DOHH2 (cell line): ENCODE data around the gene DNAJB6.

ENCODE experiments used
- H3F3A ChIP-seq: fragments of 200-600 bp; sonication (generic), shearing (Covaris generic); 2 replicates; pipeline ENCODE4 v1.6.0; 2016; ENCODE audit warnings: antibody characterized with exemption, mild to moderate bottlenecking; ENCODE audit not compliant: control insufficient read depth, insufficient read depth
- H3K27ac ChIP-seq: fragments of 200-600 bp; sonication (generic); 2 replicates; pipeline ENCODE4 v1.5.1; 2014; ENCODE audit warnings: low read depth, mild to moderate bottlenecking, low read length, moderate library complexity
- H3K27me3 ChIP-seq: fragments of 200-600 bp; sonication (generic); 2 replicates; pipeline ENCODE4 v1.6.1; 2014; ENCODE audit warnings: mild to moderate bottlenecking, low read length, mixed read lengths; ENCODE audit not compliant: control insufficient read depth
- H3K36me3 ChIP-seq: fragments of 200-600 bp; sonication (generic); 2 replicates; pipeline ENCODE4 v1.6.1; 2014; ENCODE audit warnings: mild to moderate bottlenecking, low read length, moderate library complexity, mixed read lengths; ENCODE audit not compliant: control insufficient read depth
- H3K4me1 ChIP-seq: fragments of 200-600 bp; sonication (generic); 2 replicates; pipeline ENCODE4 v1.6.1; 2014; ENCODE audit warnings: mild to moderate bottlenecking, low read length, mixed read lengths; ENCODE audit not compliant: control insufficient read depth
- H3K4me2 ChIP-seq: fragments of 200-600 bp; sonication (generic); 2 replicates; pipeline ENCODE4 v1.6.0; 2014; ENCODE audit warnings: mild to moderate bottlenecking, low read length, moderate library complexity
- H3K4me3 ChIP-seq: fragments of 200-600 bp; sonication (generic); 2 replicates; pipeline ENCODE4 v1.5.1; 2014; ENCODE audit warnings: mild to moderate bottlenecking, low read length, mixed read lengths
- H3K79me2 ChIP-seq: fragments of 200-600 bp; sonication (generic); 2 replicates; pipeline ENCODE4 v1.6.1; 2014; ENCODE audit warnings: mild to moderate bottlenecking, low read length, mixed read lengths; ENCODE audit not compliant: control insufficient read depth
- H3K9me2 ChIP-seq: fragments of 200-600 bp; sonication (generic); replicated peaks from 2 replicates; pipeline ENCODE4 v1.6.1; 2014; ENCODE audit warnings: mild to moderate bottlenecking, low read length, mixed read lengths; ENCODE audit not compliant: control insufficient read depth
- H3K9me3 ChIP-seq: fragments of 200-600 bp; sonication (generic); 2 replicates; pipeline ENCODE4 v1.6.1; 2014; ENCODE audit warnings: antibody characterized with exemption, low read length, mixed read lengths; ENCODE audit not compliant: control insufficient read depth, insufficient read depth
- H4K20me1 ChIP-seq: fragments of 200-600 bp; sonication (generic); 2 replicates; pipeline ENCODE4 v1.6.0; 2014; ENCODE audit warnings: low read depth, mild to moderate bottlenecking, antibody characterized with exemption, low read length, moderate library complexity; ENCODE audit not compliant: control insufficient read depth, insufficient read depth
- CTCF ChIP-seq: fragments of 200-600 bp; sonication (generic); IDR thresholded peaks from one replicate; pipeline ENCODE4 v1.5.1; 2014; ENCODE audit warnings: antibody characterized with exemption, mild to moderate bottlenecking, low read depth, low read length; ENCODE audit not compliant: poor library complexity, severe bottlenecking
- EZH2phosphoT487 ChIP-seq: fragments of 200-600 bp; sonication (generic); IDR thresholded peaks from 2 replicates; pipeline ENCODE4 v1.6.1; 2017; ENCODE audit warnings: borderline replicate concordance, mild to moderate bottlenecking, antibody characterized with exemption, low read length, moderate library complexity, mixed read lengths

The DNAJB6 gene

GRCh38 chr7:157462419-157462771 is 125.6 kb downstream of the DNAJB6 start:
- Histone ChIP-seq H3K36me3 (no peaks in the 10 kb centered on the region), H3K27ac (no peak overlapping the region), H3K79me2 (no peaks in the 10 kb centered on the region), H3K4me3 (no peak overlapping the region), H3K9me2 (no peaks in the 10 kb centered on the region), H3K9me3 (no peaks in the 10 kb centered on the region), H3F3A (no peaks in the 10 kb centered on the region), H4K20me1 (no peaks in the 10 kb centered on the region), H3K27me3 (no peaks in the 10 kb centered on the region), H3K4me2 (no peak overlapping the region), H3K4me1 (no peaks in the 10 kb centered on the region)
- TF ChIP-seq EZH2phosphoT487 (no peak), CTCF (no peak)

GRCh38 chr7:157462840-157463239 is 126.0 kb downstream of the DNAJB6 start:
- no peaks in the 10 kb centered on the region for H3K79me2 ChIP-seq
- H3K36me3 ChIP-seq, result no peaks in the 10 kb centered on the region
- no peaks in the 10 kb centered on the region for H3K9me3 ChIP-seq
- no peak for TF ChIP-seq EZH2phosphoT487
- TF ChIP-seq CTCF, result no peak
- no peak overlapping the region for H3K27ac ChIP-seq
- H3K4me2 ChIP-seq, result no peak overlapping the region
- H3K4me3 ChIP-seq, result no peak overlapping the region
- no peaks in the 10 kb centered on the region for H3K9me2 ChIP-seq
- no peaks in the 10 kb centered on the region for H4K20me1 ChIP-seq
- no peaks in the 10 kb centered on the region for H3F3A ChIP-seq
- no peaks in the 10 kb centered on the region for H3K4me1 ChIP-seq
- no peaks in the 10 kb centered on the region for H3K27me3 ChIP-seq

GRCh38 chr7:157463245-157463644 is 126.4 kb downstream of the DNAJB6 start:
- H3K9me2 ChIP-seq, result no peaks in the 10 kb centered on the region
- H3K27ac ChIP-seq, result no peak overlapping the region
- no peaks in the 10 kb centered on the region for H3K27me3 ChIP-seq
- H3K79me2 ChIP-seq, result no peaks in the 10 kb centered on the region
- no peak overlapping the region for H3K4me2 ChIP-seq
- H4K20me1 ChIP-seq, result no peaks in the 10 kb centered on the region
- no peaks in the 10 kb centered on the region for H3K36me3 ChIP-seq
- H3K4me3 ChIP-seq, result no peak overlapping the region
- no peaks in the 10 kb centered on the region for H3F3A ChIP-seq
- no peaks in the 10 kb centered on the region for H3K4me1 ChIP-seq
- no peaks in the 10 kb centered on the region for H3K9me3 ChIP-seq
- TF ChIP-seq EZH2phosphoT487 (no peak), CTCF (no peak)
